Stimulated activated CD8-positive, alpha-beta memory T cell treated with anti-CD3 and anti-CD28 coated beads, Interleukin-15, amount 100 ng/mL, for 24 hours (primary cell): Measurements from ENCODE around the gene KCNQ5.
"Not testable (repeated sequence)": the region's sequence is repeated elsewhere in the genome, so short reads cannot be mapped to it uniquely, and the experiment has no call there.

ENCODE experiments used
- DNase-seq: peaks from one replicate; pipeline ENCODE4 v3.0.0-alpha.2; 2020; ENCODE audit warnings: low read depth

KCNQ5 gene

DNA sequence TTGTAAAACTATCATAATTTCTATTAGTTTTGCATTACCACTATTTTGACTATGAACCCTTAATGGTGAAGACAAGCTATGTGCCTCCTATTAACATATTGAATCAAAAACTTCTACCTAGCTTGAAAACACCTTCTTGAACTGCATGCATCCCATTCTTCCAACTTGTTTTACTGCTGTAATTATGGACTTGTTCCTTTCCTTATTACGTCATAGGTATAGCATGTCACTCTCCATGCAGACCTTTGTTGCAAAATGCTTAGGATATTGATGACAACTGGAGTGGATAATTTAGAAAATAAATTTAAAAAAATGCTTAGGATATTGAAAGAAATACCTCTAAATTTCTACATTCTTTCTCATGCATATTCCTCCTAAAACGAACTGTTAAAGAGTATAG, 219.3 kb downstream of the KCNQ5 start:
- no peak for DNase-seq

DNA sequence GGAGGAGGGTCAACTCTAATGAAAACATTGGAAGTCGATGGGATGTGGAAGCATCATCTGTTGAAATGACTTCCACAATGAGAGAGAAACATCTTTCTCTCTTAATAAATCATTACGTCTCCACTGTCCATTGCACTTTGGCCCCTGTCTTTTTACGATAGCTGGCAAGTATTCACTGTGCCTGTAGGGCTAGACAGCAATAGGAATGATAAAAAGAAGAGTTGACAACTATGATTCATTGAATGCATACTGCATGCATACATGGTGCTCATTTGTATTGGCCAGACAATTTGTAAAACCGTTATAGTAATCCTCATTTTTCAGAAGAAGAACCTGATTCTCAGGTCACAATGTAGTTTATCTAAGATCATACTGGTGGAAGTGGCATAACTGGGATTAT, 220.3 kb downstream of the KCNQ5 start:
- no peak for DNase-seq

DNA sequence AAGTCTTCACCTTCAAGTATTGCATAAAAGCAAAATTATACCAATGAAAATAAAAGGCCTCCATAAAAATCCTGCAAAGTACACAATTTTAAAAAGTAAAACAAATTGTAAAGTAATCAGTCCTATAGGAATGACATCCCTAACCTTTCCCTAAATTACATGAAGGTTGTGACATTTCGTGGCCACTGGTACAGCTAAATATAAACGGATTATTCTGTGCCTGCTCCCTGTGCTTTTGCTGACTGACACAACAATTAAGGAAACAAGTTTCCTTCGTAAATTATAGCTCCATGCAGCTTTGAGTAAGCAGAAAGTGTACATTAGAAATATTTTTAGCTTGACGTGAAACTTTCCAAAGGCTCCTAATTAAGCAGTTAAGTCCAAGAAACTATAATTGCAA, 222.8 kb downstream of the KCNQ5 start:
- DNase-seq = no peak

DNA sequence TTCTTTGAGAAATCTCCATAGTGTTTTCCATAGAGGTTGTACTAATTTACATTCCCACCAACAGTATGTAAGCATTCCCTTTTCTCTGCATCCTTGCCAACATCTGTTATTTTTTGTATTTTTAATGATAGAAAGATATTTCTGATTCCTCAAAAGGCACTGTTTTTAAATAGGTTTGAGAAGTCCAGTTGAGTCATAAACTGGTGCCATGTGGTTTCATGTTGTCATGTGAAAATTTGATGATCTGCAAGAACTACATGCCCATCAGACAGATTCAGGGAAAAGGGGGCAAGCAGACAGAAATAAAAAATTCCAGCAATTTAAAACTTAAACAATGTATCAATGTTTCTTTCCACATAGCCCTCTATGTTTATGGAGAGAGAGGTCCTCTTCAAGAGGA, 227.5 kb downstream of the KCNQ5 start:
- no peak for DNase-seq

DNA sequence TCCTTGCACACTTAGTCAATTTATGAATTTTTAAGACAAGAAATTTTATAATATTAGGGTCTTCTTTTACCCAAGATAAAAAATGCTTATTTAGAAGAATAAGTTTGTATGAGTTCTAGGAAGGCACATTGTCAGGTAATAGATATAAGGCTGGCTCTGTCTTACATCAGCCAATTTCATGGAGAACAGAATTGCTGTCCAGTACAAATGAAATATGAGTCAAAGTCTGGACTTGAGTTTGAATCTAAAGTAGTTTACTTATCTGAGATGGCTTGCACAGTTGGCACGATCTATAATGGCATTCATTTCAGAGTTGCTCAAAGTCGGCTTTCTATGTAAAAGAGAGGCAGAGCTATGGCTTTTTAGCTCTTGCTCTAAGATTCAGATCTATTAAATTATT, 228.2 kb downstream of the KCNQ5 start:
- no peak for DNase-seq

DNA sequence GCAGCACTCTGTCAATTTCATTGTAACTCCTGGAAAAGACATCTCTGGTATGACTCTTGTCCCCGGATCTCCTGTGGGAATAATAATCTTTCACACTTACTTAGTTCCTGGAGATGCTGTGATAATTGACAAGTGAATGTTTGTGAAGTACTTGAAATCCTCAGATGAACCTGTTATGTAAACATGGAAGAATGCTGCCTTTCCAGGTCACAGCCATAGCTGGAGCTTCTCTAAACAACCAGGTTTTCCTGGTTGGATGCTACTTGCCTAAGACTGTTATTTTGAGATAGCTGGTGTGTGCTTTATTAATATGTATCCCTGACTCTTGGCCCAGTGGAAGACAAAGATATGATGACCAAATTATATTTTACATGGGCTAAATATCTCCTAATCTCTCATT, 228.6 kb downstream of the KCNQ5 start:
- no peak for DNase-seq

DNA sequence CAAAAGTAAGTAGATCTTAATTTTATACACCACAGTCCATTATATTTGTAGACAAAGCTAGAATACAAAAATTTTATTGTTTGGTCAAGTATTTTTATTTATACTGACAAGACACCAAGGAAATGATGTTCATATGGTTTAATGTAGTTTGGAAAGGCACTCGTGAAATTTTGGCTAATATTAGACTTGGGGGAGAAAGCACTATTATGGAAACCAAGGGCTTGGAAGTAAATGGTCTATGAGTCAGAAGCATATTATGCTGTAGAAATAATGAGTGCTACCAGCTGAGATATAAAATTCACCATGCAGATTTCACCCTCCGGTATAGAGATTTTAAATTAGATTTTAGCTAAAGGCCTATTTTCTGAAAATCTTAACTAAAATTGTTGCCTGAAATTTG, 233.6 kb downstream of the KCNQ5 start:
- DNase-seq = no peak

DNA sequence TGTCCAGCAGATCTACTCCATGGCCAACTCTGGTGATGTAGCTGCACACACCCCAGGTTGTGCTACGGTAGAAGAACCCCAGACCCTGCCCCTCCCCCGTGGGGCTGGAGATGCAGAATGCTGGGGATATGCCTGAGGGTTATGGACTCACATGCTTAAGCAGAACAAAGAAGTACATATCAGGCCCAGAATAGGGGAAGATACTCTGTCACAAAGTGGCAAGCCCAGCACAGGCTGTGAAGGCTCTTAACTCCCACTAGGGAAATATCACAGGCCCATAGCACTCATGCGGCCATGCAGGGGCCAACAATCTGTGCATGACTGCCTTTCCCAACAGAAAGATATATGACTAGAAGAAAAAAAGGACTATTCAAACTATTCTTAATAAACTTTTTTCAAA, 234.9 kb downstream of the KCNQ5 start:
- no peak for DNase-seq

DNA sequence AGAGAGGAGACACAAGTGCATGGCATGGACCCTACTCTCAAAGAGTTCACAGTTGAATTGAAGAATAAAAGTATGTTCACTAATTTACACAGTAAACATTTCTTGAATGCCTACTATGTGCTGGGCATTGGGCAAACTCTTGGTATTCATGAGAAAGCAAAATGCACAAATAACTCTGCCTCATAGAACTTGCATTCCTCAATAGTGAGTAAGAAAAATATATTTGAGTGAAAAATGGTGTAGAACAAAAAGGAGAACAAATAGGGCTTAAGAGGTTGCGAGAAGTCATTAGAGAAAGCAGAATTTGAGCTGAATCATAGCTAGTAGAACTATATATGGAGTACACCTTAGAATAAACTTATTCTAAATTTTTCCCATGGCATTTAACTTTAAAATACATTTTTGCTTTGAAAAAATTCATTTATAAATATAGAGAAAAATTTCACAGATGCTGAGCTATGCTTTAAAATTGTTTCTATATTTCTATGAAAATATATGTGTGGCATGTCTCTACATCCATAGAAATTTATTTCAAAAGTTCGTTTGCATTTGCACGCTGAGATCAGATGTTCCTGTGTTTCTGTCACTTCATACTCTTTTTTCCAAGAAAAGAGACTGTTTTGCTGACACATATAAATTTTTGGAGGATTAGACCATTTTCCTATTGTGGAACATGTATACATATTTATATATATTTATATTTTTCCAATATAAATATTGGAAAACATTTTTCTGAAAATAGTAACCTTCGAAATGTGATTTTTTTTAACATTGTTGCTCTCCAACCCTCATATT, 236.1 kb downstream of the KCNQ5 start:
- DNase-seq = no peak

DNA sequence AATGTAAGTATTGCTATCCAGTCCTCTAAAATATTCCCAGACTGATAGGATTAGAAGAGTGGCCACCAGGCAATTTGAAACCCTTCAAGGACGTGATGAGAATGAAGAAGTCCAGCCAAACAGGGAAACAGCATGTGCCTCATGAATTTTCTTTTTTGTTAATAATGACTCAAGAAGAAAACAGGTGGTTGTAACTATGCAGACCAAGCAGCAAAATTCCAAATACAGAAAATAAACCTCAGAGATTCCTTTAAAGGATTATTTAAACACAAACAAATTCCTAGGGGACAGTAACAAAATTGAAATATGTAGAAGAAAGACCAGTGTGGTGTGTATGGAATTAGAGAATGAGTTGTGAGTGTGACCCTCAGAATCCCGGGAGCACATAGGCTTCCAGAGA, 239.2 kb downstream of the KCNQ5 start:
- no peak for DNase-seq

DNA sequence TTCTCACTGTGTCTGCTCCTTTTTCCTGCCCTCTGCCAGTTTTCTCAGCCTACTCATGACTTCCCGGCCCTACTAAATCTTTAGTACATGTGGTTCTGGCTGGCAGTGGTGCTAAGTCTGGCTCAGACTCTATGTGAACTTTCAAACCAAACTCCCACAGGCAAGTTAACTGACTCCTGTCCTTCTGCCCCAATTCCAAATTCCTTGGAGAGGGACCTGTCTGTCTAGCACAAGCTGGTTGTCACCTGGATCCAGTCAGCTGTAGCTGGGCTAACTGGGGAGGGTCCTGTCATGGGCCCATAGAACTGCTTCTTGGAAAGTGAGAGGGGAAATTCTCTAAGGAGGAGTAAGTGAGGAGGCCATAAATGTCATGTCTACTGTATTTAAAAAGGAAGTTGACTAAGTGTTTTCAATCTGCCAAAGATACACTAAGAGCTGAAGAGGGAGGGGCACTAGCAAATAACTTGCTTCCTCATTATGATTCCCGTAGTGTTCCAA, 240.1 kb downstream of the KCNQ5 start:
- no peak for DNase-seq

DNA sequence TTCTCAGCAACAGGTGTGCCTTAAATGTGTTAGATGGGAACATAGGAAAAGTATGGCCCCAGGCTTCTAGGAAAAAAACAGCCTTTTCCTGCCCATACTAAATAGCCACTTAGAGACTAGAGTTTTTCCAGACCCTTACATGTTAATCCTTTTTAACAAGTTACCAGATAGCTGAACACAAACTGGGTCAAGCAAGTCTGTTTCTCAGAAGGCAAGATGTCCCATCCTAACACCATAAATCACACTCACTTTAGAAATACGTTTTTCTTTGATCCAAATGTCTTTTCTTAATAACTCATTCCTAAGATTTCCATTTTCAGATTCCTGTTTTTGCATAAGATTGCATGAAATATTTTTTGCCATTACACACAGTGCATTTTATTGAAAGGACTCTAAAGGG, 241.3 kb downstream of the KCNQ5 start:
- no peak for DNase-seq

DNA sequence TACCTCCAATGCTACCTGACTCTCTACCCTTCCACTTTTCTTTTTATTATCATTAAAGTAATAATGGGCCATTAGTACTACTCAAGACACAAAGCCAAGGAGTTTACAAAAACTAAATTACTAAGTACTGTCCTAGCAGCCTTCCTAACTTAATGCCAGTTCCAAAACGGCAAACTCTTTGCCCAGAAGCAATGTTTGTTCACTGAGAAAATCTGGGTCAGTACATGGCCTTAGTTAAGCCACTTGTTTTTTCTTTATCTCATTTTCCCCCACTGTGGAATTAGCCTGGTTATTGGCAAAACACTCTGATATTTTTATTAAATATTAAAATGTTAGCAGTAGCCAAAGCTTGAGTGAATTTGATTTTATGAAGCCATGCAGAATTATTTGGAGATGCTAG, 242.4 kb downstream of the KCNQ5 start:
- no peak for DNase-seq

DNA sequence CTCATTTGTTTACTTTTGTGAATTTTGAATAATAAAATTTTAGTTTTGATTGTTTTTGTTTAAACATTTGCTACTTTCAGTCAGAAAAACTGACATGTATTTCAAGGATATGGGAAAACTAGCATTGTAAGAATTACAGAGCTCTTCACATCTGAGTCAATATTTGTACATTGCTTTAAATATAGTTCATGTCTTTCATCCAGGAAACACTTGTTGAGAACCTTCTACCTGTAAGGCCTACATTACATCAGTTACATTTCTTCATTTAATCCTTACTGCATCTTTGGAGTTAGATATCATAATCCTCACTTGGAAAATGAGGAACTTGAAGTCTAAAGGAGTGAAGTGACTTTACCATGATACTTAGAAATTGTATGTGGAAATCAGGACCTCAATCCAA, 242.9 kb downstream of the KCNQ5 start:
- DNase-seq = no peak

DNA sequence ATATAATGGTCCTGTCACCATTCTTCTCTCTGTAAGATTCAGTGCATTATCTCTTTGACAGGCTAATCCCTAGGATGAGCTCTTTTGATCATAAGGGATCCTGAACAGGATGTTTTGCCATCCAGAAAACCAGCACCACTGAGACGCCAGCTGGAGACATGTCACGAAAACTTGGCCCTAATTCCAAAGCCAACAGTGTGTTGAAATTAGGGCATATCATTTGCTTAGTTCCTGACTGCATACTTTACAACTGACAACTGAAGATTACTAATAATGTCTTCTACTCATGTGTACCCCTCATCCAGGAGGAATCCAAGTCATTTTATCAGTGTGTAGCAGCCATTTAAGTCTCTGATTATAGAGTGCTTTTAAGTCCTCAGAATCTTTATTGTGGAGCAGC, 243.6 kb downstream of the KCNQ5 start:
- DNase-seq = no peak

DNA sequence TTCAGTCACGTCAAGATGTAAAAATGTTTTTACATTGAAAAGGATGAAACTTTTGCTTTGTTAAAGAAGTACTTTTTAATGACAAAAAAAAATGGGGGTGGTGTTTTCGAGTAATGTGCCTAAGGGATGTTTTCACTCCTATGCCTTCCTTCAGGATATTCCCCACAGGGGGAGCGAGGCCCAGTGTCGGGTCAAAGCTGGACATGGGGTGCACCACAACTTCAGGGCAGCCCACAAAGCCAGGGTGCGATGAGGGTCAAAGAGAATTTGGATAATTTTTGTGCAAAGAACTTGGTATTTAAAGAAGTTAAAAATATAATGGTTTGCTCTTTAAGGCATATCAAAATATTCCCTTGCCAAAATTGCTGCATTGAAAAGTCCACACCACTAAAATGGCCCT, 247.8 kb downstream of the KCNQ5 start:
- DNase-seq = no peak

DNA sequence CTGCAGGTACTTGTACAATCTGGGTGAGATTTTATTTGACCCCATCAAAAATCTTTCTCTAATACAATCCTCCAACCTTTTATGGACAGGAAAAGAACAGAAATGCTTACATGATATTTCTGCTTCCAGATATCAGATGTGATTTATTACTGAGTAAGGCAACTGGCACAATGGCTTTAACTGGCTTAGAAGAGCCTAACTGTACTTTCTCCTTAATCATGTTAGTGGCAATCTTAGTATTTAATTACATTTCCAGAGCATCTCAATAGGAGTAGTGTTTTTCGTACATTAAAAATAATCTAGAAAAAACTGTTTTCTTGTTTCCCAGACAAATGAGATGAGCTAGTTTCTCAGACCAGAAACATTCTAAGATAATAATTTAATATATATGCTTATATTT, 251.6 kb downstream of the KCNQ5 start:
- DNase-seq = no peak

DNA sequence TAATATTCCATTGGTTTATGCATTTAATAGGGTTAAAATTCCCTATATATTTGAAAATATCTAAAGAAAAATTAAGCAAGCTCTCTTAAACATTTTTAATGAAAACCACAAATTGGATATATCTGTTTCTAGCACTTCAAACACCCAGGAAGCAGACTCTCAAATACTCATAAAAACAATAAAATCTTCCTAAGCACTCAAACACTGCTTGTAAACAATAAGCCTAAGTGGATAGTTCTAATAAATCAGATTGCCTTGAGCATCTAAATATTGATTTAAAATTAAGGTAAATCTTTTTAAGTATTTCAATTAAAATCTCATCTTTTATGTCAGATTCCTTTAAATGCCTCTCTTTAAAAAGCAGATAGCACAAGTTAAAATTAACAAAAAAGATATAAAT, 254.4 kb downstream of the KCNQ5 start:
- no peak for DNase-seq

DNA sequence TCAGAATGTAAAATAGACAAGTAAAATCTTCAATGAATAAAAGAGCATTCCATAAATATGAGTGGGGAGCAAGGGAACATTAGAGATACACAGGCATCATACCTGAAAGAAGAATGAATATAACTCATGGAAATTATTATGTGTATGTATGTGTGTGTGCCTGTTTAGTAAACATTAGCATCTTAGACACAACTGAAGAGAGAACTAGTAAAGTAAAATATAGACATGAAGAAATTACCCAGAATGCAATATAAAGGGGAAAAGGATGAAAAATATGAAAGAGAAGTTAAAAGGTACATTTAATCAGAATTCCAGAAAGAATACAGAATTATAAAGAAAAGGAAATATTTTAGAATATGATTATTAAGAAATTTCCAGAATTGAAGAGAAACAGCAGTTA, 264.3 kb downstream of the KCNQ5 start:
- no peak for DNase-seq

DNA sequence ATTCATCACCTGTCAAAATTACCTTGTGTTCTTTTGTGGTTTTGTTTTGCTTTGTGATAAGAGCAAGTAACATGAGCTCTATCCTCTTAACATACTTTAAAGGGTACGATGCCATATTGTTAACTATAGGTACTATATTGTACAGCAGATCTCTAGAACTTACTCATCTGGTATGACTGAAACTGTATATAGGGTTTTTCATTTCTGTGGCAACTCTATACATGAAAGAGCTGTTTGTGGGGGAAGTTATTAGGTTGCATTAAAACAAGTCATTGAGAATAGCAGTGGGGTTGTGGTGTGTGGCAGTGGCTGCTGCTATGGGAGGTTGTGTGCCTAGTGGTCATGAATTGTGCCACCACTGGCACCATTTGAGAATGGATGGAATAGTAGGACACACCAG, 268.4 kb downstream of the KCNQ5 start:
- DNase-seq = no peak

DNA sequence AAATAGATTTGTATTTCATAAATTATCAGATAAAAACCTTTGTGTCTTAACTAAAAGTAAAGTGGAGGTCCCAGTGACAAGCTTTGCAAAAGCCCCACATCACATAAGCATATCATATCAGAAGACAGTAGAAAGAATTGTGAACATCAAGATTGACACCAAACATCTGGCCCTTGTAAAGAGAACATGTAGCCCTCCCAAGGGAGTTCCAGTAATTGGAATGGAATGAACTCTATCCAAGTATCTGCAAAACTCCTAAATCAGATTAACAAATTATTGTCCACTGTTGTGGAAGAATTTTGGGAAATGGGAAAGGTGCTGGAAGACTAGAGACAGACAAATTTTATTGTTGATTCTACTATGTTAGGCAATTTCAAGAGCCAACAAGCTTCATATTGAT, 268.8 kb downstream of the KCNQ5 start:
- DNase-seq = no peak

DNA sequence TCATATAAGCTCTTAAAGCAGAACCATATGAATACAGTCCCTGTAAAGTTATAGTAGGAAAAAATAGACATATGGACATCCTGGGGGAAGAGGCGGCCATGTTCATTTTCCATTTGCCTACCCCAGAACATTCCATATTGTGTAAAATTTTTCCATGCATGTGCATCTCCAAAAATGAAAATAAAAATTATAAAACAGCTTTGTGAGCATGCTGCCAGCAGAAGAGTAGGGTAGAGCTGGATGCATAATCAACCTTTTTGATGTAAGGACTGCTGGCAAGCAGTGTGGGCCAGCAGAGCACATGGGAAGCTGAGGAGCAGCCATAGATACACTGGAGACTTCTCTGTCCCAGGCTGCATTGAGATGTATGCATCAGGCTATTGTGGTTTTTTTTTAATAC, 271.0 kb downstream of the KCNQ5 start:
- no peak for DNase-seq

DNA sequence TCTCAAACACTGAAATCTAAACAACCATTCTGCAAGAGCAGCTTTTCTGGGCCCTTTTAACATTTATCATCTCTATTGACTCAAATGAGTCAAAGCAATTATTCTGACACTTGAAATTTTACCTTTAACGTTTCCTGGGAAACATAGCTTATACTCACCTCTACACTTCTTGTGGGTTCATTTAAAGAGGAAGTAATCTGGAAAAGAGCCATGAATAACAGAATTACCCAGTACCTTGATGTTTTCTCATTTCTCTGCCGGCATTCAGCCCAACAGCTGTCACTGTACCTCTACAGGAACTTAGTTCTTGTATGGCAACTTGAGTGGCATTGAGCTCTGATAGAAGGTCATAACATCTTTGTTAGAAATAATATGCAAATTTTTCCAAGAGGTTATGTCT, 272.2 kb downstream of the KCNQ5 start:
- no peak for DNase-seq

DNA sequence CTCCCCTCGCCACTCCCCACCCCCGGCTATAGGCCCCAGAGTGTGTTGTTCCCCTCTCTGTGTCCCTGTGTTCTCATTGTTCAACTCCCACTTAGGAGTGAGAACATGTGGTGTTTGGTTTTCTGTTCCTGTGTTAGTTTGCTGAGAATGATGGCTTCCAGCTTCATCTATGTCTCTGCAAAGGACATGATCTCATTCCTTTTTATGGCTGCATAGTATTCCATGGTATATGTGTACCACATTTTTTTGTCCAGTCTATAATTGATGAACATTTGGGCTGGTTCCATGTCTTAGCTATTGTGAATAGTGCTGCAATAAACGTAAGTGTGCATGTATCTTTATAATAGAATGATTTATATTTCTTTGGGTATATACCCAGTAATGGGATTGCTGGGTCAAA, 276.4 kb downstream of the KCNQ5 start:
- DNase-seq = not testable (repeated sequence)
